GM23338 (cell line): ENCODE data around the gene CDYL2. TPM values are rescaled to one million over a fixed set of nuclear protein-coding genes. Genes with fewer than 3 reads are reported as not detected.

Experiments used
- ATAC-seq: fragments of 200-7000 bp; cut with Tn5 transposase; 3 replicates; pipeline ENCODE4 v1.9.1; 2020
- DNase-seq: peaks from one replicate; pipeline ENCODE4 v3.0.0-alpha.2; 2015; ENCODE audit warnings: low spot score
- H2AFZ ChIP-seq: fragments of 200-600 bp; sonication (generic); 2 replicates; pipeline ENCODE4 v1.8.0; 2016; ENCODE audit warnings: antibody characterized with exemption, mild to moderate bottlenecking, moderate library complexity
- H3F3A ChIP-seq: fragments of 200-600 bp; sonication (generic); replicated peaks from 2 replicates; pipeline ENCODE4 v1.8.0; 2017; ENCODE audit warnings: antibody characterized with exemption, mixed run types, low read depth
- H3K27ac ChIP-seq: fragments of 200-600 bp; sonication (generic); 2 replicates; pipeline ENCODE4 v1.6.1; 2016; ENCODE audit warnings: low read depth
- H3K27me3 ChIP-seq: fragments of 200-600 bp; sonication (generic); 2 replicates; pipeline ENCODE4 v1.8.0; 2016; ENCODE audit warnings: mild to moderate bottlenecking, mixed run types, moderate library complexity; ENCODE audit not compliant: insufficient read depth
- H3K36me3 ChIP-seq: fragments of 200-600 bp; sonication (generic); 2 replicates; pipeline ENCODE4 v1.8.0; 2016; ENCODE audit warnings: mild to moderate bottlenecking; ENCODE audit not compliant: insufficient read depth
- H3K4me1 ChIP-seq: fragments of 200-600 bp; sonication (generic); 2 replicates; pipeline ENCODE4 v1.8.0; 2016; ENCODE audit warnings: mild to moderate bottlenecking, moderate library complexity; ENCODE audit not compliant: insufficient read depth
- H3K4me2 ChIP-seq: fragments of 200-600 bp; sonication (generic); 2 replicates; pipeline ENCODE4 v1.7.1; 2017; ENCODE audit warnings: mixed run types
- H3K4me3 ChIP-seq: fragments of 200-600 bp; sonication (generic); 2 replicates; pipeline ENCODE4 v1.6.1; 2016; ENCODE audit warnings: mixed run types
- H3K79me2 ChIP-seq: fragments of 200-600 bp; sonication (generic); replicated peaks from 2 replicates; pipeline ENCODE4 v1.8.0; 2017; ENCODE audit warnings: mild to moderate bottlenecking; ENCODE audit not compliant: insufficient read depth
- H3K9me2 ChIP-seq: fragments of 200-600 bp; sonication (generic); 2 replicates; pipeline ENCODE4 v1.8.0; 2017; ENCODE audit not compliant: insufficient read depth
- H4K20me1 ChIP-seq: fragments of 200-600 bp; sonication (generic); replicated peaks from 2 replicates; pipeline ENCODE4 v1.8.0; 2017; ENCODE audit warnings: mild to moderate bottlenecking; ENCODE audit not compliant: insufficient read depth
- H3K27ac Mint-ChIP-seq: 2 replicates; pipeline ENCODE4 v1.8.0; 2020; ENCODE audit warnings: inconsistent platforms, mild to moderate bottlenecking, moderate library complexity, mixed read lengths
- H3K27me3 Mint-ChIP-seq: 3 replicates; pipeline ENCODE4 v1.8.0; 2022; ENCODE audit warnings: low read depth, mild to moderate bottlenecking, moderate library complexity, mixed read lengths, inconsistent platforms; ENCODE audit not compliant: insufficient read depth, poor library complexity
- H3K36me3 Mint-ChIP-seq: 3 replicates; pipeline ENCODE4 v1.8.0; 2021; ENCODE audit warnings: low read depth, mild to moderate bottlenecking, inconsistent platforms, moderate library complexity, mixed read lengths
- H3K4me1 Mint-ChIP-seq: 3 replicates; pipeline ENCODE4 v1.8.0; 2020; ENCODE audit warnings: mild to moderate bottlenecking, inconsistent platforms, mixed read lengths
- H3K4me3 Mint-ChIP-seq: 3 replicates; pipeline ENCODE4 v1.8.0; 2021; ENCODE audit warnings: moderate library complexity, mild to moderate bottlenecking, inconsistent platforms, mixed read lengths
- H3K9me3 Mint-ChIP-seq: 3 replicates; pipeline ENCODE4 v1.8.0; 2020; ENCODE audit warnings: moderate library complexity, mild to moderate bottlenecking, inconsistent platforms, mixed read lengths
- ETS1 ChIP-seq: IDR thresholded peaks from 2 replicates; pipeline ENCODE4 v1.6.1; 2016; ENCODE audit warnings: antibody characterized with exemption
- EZH2 ChIP-seq: fragments of 200-600 bp; sonication (generic); IDR thresholded peaks from one replicate; pipeline ENCODE4 v1.8.0; 2017; ENCODE audit warnings: antibody characterized with exemption, mild to moderate bottlenecking, low read depth; ENCODE audit not compliant: unreplicated experiment
- EZH2phosphoT487 ChIP-seq: fragments of 200-600 bp; sonication (generic); IDR thresholded peaks from one replicate; pipeline ENCODE4 v1.8.1; 2018; ENCODE audit warnings: antibody characterized with exemption; ENCODE audit not compliant: unreplicated experiment
- JUNB ChIP-seq: IDR thresholded peaks from one replicate; pipeline ENCODE4 v1.6.1; 2016; ENCODE audit warnings: antibody characterized with exemption; ENCODE audit not compliant: unreplicated experiment
- NANOG ChIP-seq: IDR thresholded peaks from 2 replicates; pipeline ENCODE4 v1.6.1; 2016; ENCODE audit warnings: antibody characterized with exemption, borderline replicate concordance
- STAT1 ChIP-seq: IDR thresholded peaks from one replicate; pipeline ENCODE4 v1.6.1; 2016; ENCODE audit warnings: antibody characterized with exemption; ENCODE audit not compliant: unreplicated experiment
- ZNF114 ChIP-seq: fragments of 250-450 bp; sonication (Bioruptor Pico); IDR thresholded peaks from 2 replicates; pipeline ENCODE4 v1.5.0; 2020; ENCODE audit warnings: mild to moderate bottlenecking, moderate library complexity
- ZNF331 ChIP-seq: fragments of 250-450 bp; sonication (Bioruptor Pico); IDR thresholded peaks from 2 replicates; pipeline ENCODE4 v1.5.0; 2020; ENCODE audit warnings: low read depth, mild to moderate bottlenecking, moderate library complexity
- ZNF462 ChIP-seq: fragments of 250-450 bp; sonication (Bioruptor Pico); IDR thresholded peaks from 2 replicates; pipeline ENCODE4 v1.5.0; 2020; ENCODE audit warnings: mild to moderate bottlenecking, moderate library complexity
- polyA plus RNA-seq: library from polyadenylated mRNA; unstranded; fragments of >200 nt; fragmentation: Nextera tagmentation; extraction: Ambion mirVana; gene quantifications from 2 replicates; pipeline ENCODE4 v1.2.1, GENCODE V29; 2016
- total RNA-seq: library from RNA; depleted of rRNA; stranded (reverse); fragments of >200 nt; shearing (Covaris generic); gene quantifications from 2 replicates; pipeline ENCODE4 v1.2.3, GENCODE V29; 2014
- TF ChIP-seq, protein P1 (sequence below), 2 experiments: fragments of 200-600 bp in 1 of 2; sonication (generic) in 1 of 2; conservative IDR thresholded peaks; 2 replicates each; pipeline versions ENCODE4 v1.5.1 to v1.6.1; 2016 to 2017; ENCODE audit warnings: antibody characterized with exemption in 2 of 2, low read depth in 2 of 2, mild to moderate bottlenecking in 2 of 2, moderate library complexity in 1 of 2

The CDYL2 gene
- total and polyA plus RNA-seq, 2 experiments from 2014 or later, result 0.82 to 4.3 TPM

DNA sequence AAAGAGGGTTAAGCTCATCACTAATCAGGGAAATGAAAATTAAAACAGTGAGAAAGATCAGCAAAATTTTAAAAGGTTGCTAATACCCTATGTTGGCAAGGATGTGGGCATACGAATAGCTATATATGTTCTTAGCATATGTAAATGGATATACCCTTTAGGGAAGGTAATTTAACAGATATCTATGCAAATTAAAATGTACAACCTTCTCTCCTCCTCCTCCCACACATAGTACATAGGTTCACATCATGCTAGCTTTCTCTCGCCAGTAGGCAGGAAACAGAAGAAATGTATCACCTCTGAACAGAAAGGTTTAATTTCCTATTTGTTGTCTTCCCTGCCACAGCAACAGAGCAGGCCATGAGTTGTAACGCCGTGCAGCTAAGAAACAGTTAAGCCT lies 103.8 kb downstream of the CDYL2 start:
- no peak overlapping the region for H3K4me2 ChIP-seq
- H3K9me3 Mint-ChIP-seq, result no peaks in the 10 kb centered on the region
- peak overlapping the region; percentile 27; the same call in 1 of the 2 replicates for H3K27ac Mint-ChIP-seq
- peaks cover 13% of the 10 kb centered on the region for H3K4me1 ChIP-seq
- H3K27ac ChIP-seq, result no peak overlapping the region
- no peak for DNase-seq
- no peaks in the 10 kb centered on the region for H4K20me1 ChIP-seq
- H3K4me3 ChIP-seq, result no peak overlapping the region
- H3K79me2 ChIP-seq, result no peaks in the 10 kb centered on the region
- peaks cover 8% of the 10 kb centered on the region for H3K4me1 Mint-ChIP-seq
- ATAC-seq, result no peak
- H2AFZ ChIP-seq, result no peak overlapping the region
- TF ChIP-seq EZH2phosphoT487, result no peak
- no peak for TF ChIP-seq ETS1
- TF ChIP-seq STAT1, result no peak
- TF ChIP-seq ZNF462 (CRISPR knock-in tag), result no peak
- no peak for TF ChIP-seq ZNF114
- TF ChIP-seq, protein P1, sequence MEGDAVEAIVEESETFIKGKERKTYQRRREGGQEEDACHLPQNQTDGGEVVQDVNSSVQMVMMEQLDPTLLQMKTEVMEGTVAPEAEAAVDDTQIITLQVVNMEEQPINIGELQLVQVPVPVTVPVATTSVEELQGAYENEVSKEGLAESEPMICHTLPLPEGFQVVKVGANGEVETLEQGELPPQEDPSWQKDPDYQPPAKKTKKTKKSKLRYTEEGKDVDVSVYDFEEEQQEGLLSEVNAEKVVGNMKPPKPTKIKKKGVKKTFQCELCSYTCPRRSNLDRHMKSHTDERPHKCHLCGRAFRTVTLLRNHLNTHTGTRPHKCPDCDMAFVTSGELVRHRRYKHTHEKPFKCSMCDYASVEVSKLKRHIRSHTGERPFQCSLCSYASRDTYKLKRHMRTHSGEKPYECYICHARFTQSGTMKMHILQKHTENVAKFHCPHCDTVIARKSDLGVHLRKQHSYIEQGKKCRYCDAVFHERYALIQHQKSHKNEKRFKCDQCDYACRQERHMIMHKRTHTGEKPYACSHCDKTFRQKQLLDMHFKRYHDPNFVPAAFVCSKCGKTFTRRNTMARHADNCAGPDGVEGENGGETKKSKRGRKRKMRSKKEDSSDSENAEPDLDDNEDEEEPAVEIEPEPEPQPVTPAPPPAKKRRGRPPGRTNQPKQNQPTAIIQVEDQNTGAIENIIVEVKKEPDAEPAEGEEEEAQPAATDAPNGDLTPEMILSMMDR (conservative IDR thresholded peaks at IDR 0.05; ENCODE audit: low read depth in 2 of 2), result no peak
- TF ChIP-seq ZNF331 (CRISPR knock-in tag), result no peak
- no peak for TF ChIP-seq NANOG
- no peak for TF ChIP-seq EZH2
- no peak for TF ChIP-seq JUNB
- H3K36me3 ChIP-seq, result no peaks in the 10 kb centered on the region
- no peaks in the 10 kb centered on the region; the same call in 1 of the 2 replicates for H3K9me2 ChIP-seq
- H3K27me3 ChIP-seq, result no peaks in the 10 kb centered on the region
- H3K36me3 Mint-ChIP-seq, result no peaks in the 10 kb centered on the region
- no peaks in the 10 kb centered on the region for H3K27me3 Mint-ChIP-seq
- H3F3A ChIP-seq, result no peaks in the 10 kb centered on the region
- H3K4me3 Mint-ChIP-seq, result no peak overlapping the region
